Panc1 (cell line): ENCODE data around the gene KNCN. TPM values are rescaled to one million over a fixed set of nuclear protein-coding genes. Genes with fewer than 3 reads are reported as not detected.

Source experiments
- ATAC-seq: fragments of 200-7000 bp; cut with Tn5 transposase; 2 replicates; pipeline ENCODE4 v1.9.1; 2020; ENCODE audit warnings: mild to moderate bottlenecking, moderate library complexity
- BruUV-seq: library from RNA; stranded (reverse); fragments of 400-500 nt; replicated peaks from 2 replicates; lab custom pipeline; 2021; lab: Mats Ljungman, UMichigan
- CTCF ChIA-PET: fragments of 300-600 bp; sonication (Branson Sonifier 250); formaldehyde crosslinking; loops from one replicate; lab custom pipeline; 2022; ENCODE audit warnings: antibody characterized with exemption; lab: Charles Lee
- POLR2A ChIA-PET: fragments of 300-600 bp; sonication (Branson Sonifier 250); formaldehyde crosslinking; loops from one replicate; lab custom pipeline; 2022; ENCODE audit warnings: antibody characterized with exemption; lab: Charles Lee
- DNase-seq: peaks from one replicate; pipeline ENCODE4 v3.0.0-alpha.2; 2010; ENCODE audit warnings: low read depth, low spot score
- H3K27ac ChIP-seq: 2 replicates; pipeline ENCODE4 v1.5.1; 2011; ENCODE audit warnings: mild to moderate bottlenecking, low read length, inconsistent platforms
- H3K27me3 ChIP-seq: fragments of 200-500 bp; sonication (Bioruptor generic); 2 replicates; pipeline ENCODE4 v1.6.0; 2014; ENCODE audit warnings: low read length, inconsistent platforms; ENCODE audit not compliant: control insufficient read depth, insufficient read depth
- H3K36me3 ChIP-seq: fragments of 200-500 bp; sonication (Bioruptor generic); 2 replicates; pipeline ENCODE4 v1.5.1; 2014; ENCODE audit warnings: inconsistent platforms, mild to moderate bottlenecking, low read length, moderate library complexity; ENCODE audit not compliant: control insufficient read depth, insufficient read depth
- H3K4me1 ChIP-seq: 2 replicates; pipeline ENCODE4 v1.5.1; 2011; ENCODE audit warnings: inconsistent platforms, mild to moderate bottlenecking, low read length, moderate library complexity; ENCODE audit not compliant: control insufficient read depth, insufficient read depth
- H3K4me3 ChIP-seq, 2 experiments: 2 replicates each; pipeline ENCODE4 v1.5.1; 2011 to 2012; ENCODE audit warnings: low read depth in 2 of 2, low read length in 2 of 2, mild to moderate bottlenecking in 2 of 2, inconsistent platforms in 1 of 2, moderate library complexity in 1 of 2
- H3K9me3 ChIP-seq: fragments of 200-500 bp; sonication (Bioruptor generic); 2 replicates; pipeline ENCODE4 v1.5.1; 2014; ENCODE audit warnings: low read depth, mild to moderate bottlenecking, inconsistent platforms, low read length, moderate library complexity; ENCODE audit not compliant: control insufficient read depth, insufficient read depth
- CTCF ChIP-seq: fragments of 450-650 bp; IDR thresholded peaks from 2 replicates; pipeline ENCODE4 v1.5.1; 2017; ENCODE audit warnings: mild to moderate bottlenecking
- POLR2AphosphoS5 ChIP-seq: IDR thresholded peaks from 2 replicates; pipeline ENCODE4 v1.6.1; 2012; ENCODE audit warnings: mild to moderate bottlenecking, low read depth, low read length, moderate library complexity
- REST ChIP-seq, 2 experiments: IDR thresholded peaks; 2 replicates each; pipeline ENCODE4 v1.6.1; 2011 to 2012; ENCODE audit warnings: low read depth in 2 of 2, control low read depth in 1 of 2, low read length in 1 of 2, mild to moderate bottlenecking in 1 of 2, moderate library complexity in 1 of 2; ENCODE audit not compliant: insufficient read depth in 1 of 2
- SIN3A ChIP-seq: IDR thresholded peaks from 2 replicates; pipeline ENCODE4 v1.6.1; 2012; ENCODE audit warnings: low read depth, mild to moderate bottlenecking, low read length, moderate library complexity, borderline replicate concordance; ENCODE audit not compliant: insufficient read depth
- TCF7L2 ChIP-seq: IDR thresholded peaks from 2 replicates; pipeline ENCODE4 v1.6.1; 2011; ENCODE audit warnings: mild to moderate bottlenecking, low read depth, low read length, inconsistent platforms
- in situ Hi-C: cut with HindIII; loops from 2 replicates; pipeline ENCODE4 v1.10.0; 2016; ENCODE audit warnings: low sequenced_read_pairs, low pct_unique_long_range_greater_than_20kb
- intact Hi-C: fragments of 100-400 bp; cut with micrococcal nuclease; formaldehyde crosslinking; loops from one replicate; pipeline ENCODE4 v1.10.0; 2022; ENCODE audit not compliant: unreplicated experiment
- total RNA-seq: library from RNA; stranded (reverse); gene quantifications from one replicate; pipeline ENCODE4 v1.2.1, GENCODE V29; 2021; ENCODE audit not compliant: unreplicated experiment

KNCN gene
- total RNA-seq, 1 experiment from 2014 or later = not detected

- intact Hi-C loops (no loop called here), in situ Hi-C loops (no loop called here)
- ATAC-seq = no peak
- no peak for DNase-seq
- Histone ChIP-seq H3K27ac (no peak overlapping the region), H3K4me3 (no peak overlapping the region), H3K27me3 (peaks cover 3% of the 10 kb centered on the region; the same call in 1 of the 2 replicates), H3K4me1 (no peaks in the 10 kb centered on the region), H3K9me3 (no peaks in the 10 kb centered on the region), H3K36me3 (no peaks in the 10 kb centered on the region)
- CTCF ChIA-PET = no interaction called here
- TF ChIP-seq POLR2AphosphoS5 (no peak), TCF7L2 (no peak), CTCF (no peak), SIN3A (no peak), REST (IDR thresholded peaks at IDR 0.05; ENCODE audit: insufficient read depth in 1 of 2, low read depth in 2 of 2, low read length in 1 of 2) (no peak)
- no TSS peak for BruUV-seq
- POLR2A ChIA-PET = interaction anchor here (0.7 kb wide), 1 partner anchor 20 kb away, joined by 3 read pairs; no protein-coding TSS in a partner anchor
Observed at GRCh38 chr1:46497665-46498064, 53.8 kb downstream of the KNCN start.

- intact Hi-C loops (no loop called here), in situ Hi-C loops (no loop called here)
- no peak overlapping the region for H3K27ac ChIP-seq
- H3K9me3 ChIP-seq = no peaks in the 10 kb centered on the region
- TF ChIP-seq CTCF (no peak), SIN3A (no peak), REST (IDR thresholded peaks at IDR 0.05; ENCODE audit: insufficient read depth in 1 of 2, low read depth in 2 of 2, low read length in 1 of 2) (no peak), POLR2AphosphoS5 (no peak), TCF7L2 (no peak)
- H3K27me3 ChIP-seq = peaks cover 3% of the 10 kb centered on the region; the same call in 1 of the 2 replicates
- BruUV-seq = no TSS peak
- no peak overlapping the region for H3K4me3 ChIP-seq
- no peak for DNase-seq
- no peaks in the 10 kb centered on the region for H3K4me1 ChIP-seq
- ChIA-PET POLR2A (interaction anchor here (0.7 kb wide), 1 partner anchor 21 kb away, joined by 3 read pairs; no protein-coding TSS in a partner anchor), CTCF (no interaction called here)
- H3K36me3 ChIP-seq = no peaks in the 10 kb centered on the region
- ATAC-seq = no peak
Observed at GRCh38 chr1:46497020-46497419, 54.4 kb downstream of the KNCN start.
